ENCODE measurements around the gene TBC1D3B.

TBC1D3B gene

DNA sequence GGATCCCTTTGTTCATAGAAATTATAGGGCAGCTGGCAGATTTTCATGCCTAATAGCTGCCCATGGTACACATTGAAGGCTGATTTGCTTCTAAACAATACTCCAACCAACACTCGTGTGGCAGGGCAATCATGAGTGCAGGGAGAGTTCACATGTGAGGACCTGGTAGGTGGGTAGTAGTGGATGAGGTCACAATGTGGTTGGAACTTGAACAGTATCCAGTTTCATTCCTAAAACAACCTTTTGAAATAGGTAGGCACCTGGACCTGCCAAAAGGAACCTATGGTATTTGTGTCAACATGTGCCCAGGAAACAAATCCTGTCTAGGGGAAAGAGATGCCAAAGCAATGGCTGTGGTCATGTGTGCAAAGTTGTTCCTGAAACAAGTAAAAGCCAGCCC is 40.0 kb downstream of the TBC1D3B start:
- WGBS, 2 experiments (ENCODE audit: insufficient coverage in 2 of 2), result no CpG with 5 or more reads among the region's 1 CpG
- Histone ChIP-seq H3K4me3 (ENCODE audit: extremely low read depth, insufficient read depth, low read length, poor library complexity, severe bottlenecking) (no peak overlapping the region), H3K4me1 (ENCODE audit: control insufficient read depth, insufficient read depth, low read length, poor library complexity, severe bottlenecking) (no peaks in the 10 kb centered on the region), H3K27ac (ENCODE audit: low read depth, low read length, severe bottlenecking) (no peak overlapping the region), H3K36me3 (ENCODE audit: control insufficient read depth, insufficient read depth, low read length) (no peaks in the 10 kb centered on the region), H3K9me3 (ENCODE audit: control insufficient read depth, low read length) (no peaks in the 10 kb centered on the region)

DNA sequence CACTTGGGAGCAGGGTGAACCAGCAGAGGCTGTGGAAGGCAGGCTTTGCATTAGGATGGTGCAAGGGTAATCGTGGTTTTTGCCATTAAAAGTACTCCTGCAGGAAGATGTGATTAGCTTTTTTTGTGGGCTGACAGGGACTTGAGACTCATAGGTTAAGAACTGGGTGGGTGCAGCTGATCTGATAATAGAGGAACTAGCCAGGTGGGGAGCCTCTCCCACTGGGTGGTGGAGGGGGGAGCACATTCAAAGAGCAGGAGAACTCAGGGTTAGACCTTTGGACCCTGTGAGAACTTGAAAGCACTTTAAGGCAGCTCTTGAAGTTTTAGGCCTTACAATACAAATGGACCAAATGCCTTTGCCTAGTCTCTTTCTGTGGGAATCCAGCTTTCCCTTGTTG is 40.4 kb downstream of the TBC1D3B start:
- Histone ChIP-seq H3K27ac (ENCODE audit: low read depth, low read length, severe bottlenecking) (no peak overlapping the region), H3K36me3 (ENCODE audit: control insufficient read depth, insufficient read depth, low read length) (no peaks in the 10 kb centered on the region), H3K4me3 (ENCODE audit: extremely low read depth, insufficient read depth, low read length, poor library complexity, severe bottlenecking) (no peak overlapping the region), H3K9me3 (ENCODE audit: control insufficient read depth, low read length) (no peaks in the 10 kb centered on the region), H3K4me1 (ENCODE audit: control insufficient read depth, insufficient read depth, low read length, poor library complexity, severe bottlenecking) (no peaks in the 10 kb centered on the region)
- WGBS, 2 experiments (ENCODE audit: insufficient coverage in 2 of 2), result 83 to 100% methylated on average over 1 of the region's 1 CpG

DNA sequence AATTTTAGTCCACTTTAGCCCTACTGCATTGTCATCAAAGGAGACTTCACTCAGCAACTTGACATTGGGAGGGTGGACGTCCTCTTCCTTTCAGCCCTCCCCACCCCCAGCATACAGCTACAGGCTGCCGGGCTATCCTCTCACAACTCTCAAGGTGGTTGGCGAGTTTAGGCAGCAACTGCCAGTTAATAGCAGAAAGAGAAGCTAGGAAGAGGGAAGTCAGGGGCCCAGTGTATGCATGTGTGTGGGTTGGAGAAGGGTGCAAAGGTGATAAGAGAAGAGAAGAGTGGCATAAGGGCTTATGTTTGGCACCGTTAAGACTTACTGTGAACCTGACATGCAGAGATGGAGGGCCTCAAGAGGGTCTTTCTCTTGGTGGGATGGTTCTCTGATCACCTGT is 41.0 kb downstream of the TBC1D3B start:
- no peak overlapping the region for H3K27ac ChIP-seq (ENCODE audit: low read depth, low read length, severe bottlenecking)
- 63 to 100% methylated on average over 1 to 2 of the region's 4 CpGs for WGBS, 2 experiments (ENCODE audit: insufficient coverage in 2 of 2)
- H3K4me1 ChIP-seq (ENCODE audit: control insufficient read depth, insufficient read depth, low read length, poor library complexity, severe bottlenecking), result no peaks in the 10 kb centered on the region
- H3K9me3 ChIP-seq (ENCODE audit: control insufficient read depth, low read length), result no peaks in the 10 kb centered on the region
- H3K36me3 ChIP-seq (ENCODE audit: control insufficient read depth, insufficient read depth, low read length), result no peaks in the 10 kb centered on the region
- H3K4me3 ChIP-seq (ENCODE audit: extremely low read depth, insufficient read depth, low read length, poor library complexity, severe bottlenecking), result no peak overlapping the region

DNA sequence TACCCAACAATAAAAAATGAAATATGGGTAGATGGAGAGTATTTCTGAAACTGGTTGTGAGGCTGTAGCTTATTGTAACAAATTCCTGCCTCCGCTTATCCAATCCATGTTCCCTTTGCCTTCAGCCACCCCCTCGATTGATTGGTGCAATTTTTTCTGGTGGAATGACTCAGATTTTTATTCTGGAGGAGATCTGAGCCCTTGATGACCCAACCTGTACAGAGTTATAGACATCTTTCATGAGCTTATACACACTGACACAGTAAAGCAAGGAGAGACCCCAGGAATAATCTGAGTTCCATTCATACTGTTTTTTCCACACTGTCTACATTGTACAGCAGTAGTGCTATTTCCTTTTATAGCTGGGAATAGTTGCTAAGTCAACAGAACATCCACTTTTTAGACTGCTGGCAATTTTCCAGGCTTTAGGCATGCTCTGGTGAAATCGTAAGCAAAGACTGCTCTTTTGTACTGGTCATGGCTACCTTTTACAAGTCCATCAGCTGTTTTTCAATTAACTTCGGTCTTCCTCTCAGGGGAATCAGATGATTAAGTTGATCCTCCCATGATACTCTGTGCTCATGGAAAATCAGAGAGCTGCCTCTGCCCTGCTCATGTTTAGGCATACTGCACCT is 42.7 kb downstream of the TBC1D3B start:
- Histone ChIP-seq H3K4me3 (ENCODE audit: extremely low read depth, insufficient read depth, low read length, poor library complexity, severe bottlenecking) (no peak overlapping the region), H3K36me3 (ENCODE audit: control insufficient read depth, insufficient read depth, low read length) (no peaks in the 10 kb centered on the region), H3K4me1 (ENCODE audit: control insufficient read depth, insufficient read depth, low read length, poor library complexity, severe bottlenecking) (no peaks in the 10 kb centered on the region), H3K27ac (ENCODE audit: low read depth, low read length, severe bottlenecking) (no peak overlapping the region), H3K9me3 (ENCODE audit: control insufficient read depth, low read length) (no peaks in the 10 kb centered on the region)
- WGBS, 2 experiments (ENCODE audit: insufficient coverage in 2 of 2), result 90 to 96% methylated on average over 2 of the region's 4 CpGs

DNA sequence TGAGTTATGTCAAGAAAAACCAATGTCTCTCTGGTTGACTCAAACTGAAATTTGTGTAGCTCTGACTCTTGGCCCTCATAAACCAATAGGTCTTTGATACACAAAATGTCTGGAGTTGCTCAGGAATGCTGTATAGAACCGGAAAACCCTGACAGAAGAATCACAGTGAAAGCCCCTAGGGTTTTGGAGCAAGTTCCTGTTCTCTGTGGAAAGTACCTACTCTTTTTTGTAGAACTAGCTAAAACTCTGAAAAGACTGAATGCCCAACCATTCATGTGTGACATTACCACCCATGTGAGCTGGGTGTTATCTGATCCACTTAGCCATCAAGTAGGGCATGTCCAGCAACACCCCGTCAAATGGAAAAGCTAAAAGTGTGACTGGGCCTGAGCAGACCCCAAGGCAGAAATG is 44.0 kb downstream of the TBC1D3B start:
- Histone ChIP-seq H3K9me3 (ENCODE audit: control insufficient read depth, low read length) (no peaks in the 10 kb centered on the region), H3K36me3 (ENCODE audit: control insufficient read depth, insufficient read depth, low read length) (no peaks in the 10 kb centered on the region), H3K4me1 (ENCODE audit: control insufficient read depth, insufficient read depth, low read length, poor library complexity, severe bottlenecking) (no peaks in the 10 kb centered on the region), H3K4me3 (ENCODE audit: extremely low read depth, insufficient read depth, low read length, poor library complexity, severe bottlenecking) (no peak overlapping the region), H3K27ac (ENCODE audit: low read depth, low read length, severe bottlenecking) (no peak overlapping the region)
- WGBS, 2 experiments (ENCODE audit: insufficient coverage in 2 of 2), result 83 to 90% methylated on average over 1 of the region's 2 CpGs

DNA sequence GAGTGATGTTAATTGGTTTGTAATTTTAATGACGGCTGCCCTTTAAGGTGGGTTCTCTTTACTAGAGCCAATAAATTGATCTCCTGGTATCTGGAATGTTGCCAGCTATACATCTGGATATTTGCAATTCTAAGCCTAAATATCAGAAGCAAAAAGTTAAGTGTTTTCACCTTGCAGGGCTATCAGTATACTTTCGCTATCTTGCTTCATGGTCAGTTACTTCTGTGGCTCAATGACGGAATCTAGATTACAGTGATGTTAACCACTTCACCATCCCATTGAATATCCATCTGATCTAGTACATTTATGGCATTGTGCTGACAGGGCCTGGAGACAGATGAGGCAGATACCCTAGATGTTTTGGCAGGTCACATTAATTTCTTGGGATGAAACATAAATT is 44.5 kb downstream of the TBC1D3B start:
- no peak overlapping the region for H3K27ac ChIP-seq (ENCODE audit: low read depth, low read length, severe bottlenecking)
- WGBS, 2 experiments (ENCODE audit: insufficient coverage in 2 of 2), result 84 to 88% methylated on average over 2 to 3 of the region's 3 CpGs

DNA sequence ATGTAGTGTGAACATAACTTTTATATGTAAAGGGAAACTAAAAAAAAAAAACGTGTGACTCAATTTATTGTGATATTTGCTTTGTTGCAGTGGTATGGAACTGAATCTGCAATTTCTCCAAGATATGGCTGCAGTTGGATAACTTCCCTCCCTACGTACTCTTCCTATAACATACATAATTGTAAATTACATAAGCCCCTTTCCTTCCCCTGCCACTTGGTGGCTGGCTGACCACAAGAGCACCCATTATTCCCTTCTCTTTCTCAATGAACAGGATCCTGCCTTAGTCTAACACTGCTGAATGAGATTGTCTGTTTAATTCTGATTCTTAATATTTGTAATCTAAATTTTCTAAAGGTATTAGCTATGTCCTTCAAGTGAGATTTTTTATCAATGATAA is 45.0 kb downstream of the TBC1D3B start:
- H3K9me3 ChIP-seq (ENCODE audit: control insufficient read depth, low read length), result no peaks in the 10 kb centered on the region
- no peaks in the 10 kb centered on the region for H3K36me3 ChIP-seq (ENCODE audit: control insufficient read depth, insufficient read depth, low read length)
- no peak overlapping the region for H3K4me3 ChIP-seq (ENCODE audit: extremely low read depth, insufficient read depth, low read length, poor library complexity, severe bottlenecking)
- H3K27ac ChIP-seq (ENCODE audit: low read depth, low read length, severe bottlenecking), result no peak overlapping the region
- no peaks in the 10 kb centered on the region for H3K4me1 ChIP-seq (ENCODE audit: control insufficient read depth, insufficient read depth, low read length, poor library complexity, severe bottlenecking)
- no CpG with 5 or more reads among the region's 2 CpGs for WGBS, 2 experiments (ENCODE audit: insufficient coverage in 2 of 2)

More for the DNA sequence above, 44.5 kb downstream of the TBC1D3B start:
- Histone ChIP-seq H3K4me1 (ENCODE audit: control insufficient read depth, insufficient read depth, low read length, poor library complexity, severe bottlenecking) (no peaks in the 10 kb centered on the region), H3K4me3 (ENCODE audit: extremely low read depth, insufficient read depth, low read length, poor library complexity, severe bottlenecking) (no peak overlapping the region), H3K36me3 (ENCODE audit: control insufficient read depth, insufficient read depth, low read length) (no peaks in the 10 kb centered on the region), H3K9me3 (ENCODE audit: control insufficient read depth, low read length) (no peaks in the 10 kb centered on the region)

DNA sequence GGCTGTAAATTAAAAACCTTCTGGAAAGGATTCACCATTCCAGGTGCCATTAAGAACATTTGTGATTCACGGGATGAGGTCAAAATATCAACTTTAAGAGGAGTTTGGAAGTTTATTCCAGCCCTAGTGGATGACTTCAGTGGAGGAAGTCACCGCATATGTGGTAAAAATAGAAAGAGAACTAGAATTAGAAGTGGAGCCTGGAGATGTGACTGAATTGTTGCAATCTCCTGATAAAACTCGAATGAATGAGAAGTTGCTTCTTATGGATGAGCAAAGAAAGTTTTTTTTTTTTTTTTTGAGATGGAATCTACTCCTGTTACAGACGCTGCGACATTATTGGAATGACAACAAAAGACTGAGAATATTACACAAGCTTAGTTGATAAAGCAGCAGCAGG is 46.1 kb downstream of the TBC1D3B start:
- no peaks in the 10 kb centered on the region for H3K4me1 ChIP-seq (ENCODE audit: control insufficient read depth, insufficient read depth, low read length, poor library complexity, severe bottlenecking)
- peaks cover 7% of the 10 kb centered on the region for H3K9me3 ChIP-seq (ENCODE audit: control insufficient read depth, low read length)
- no peak overlapping the region for H3K27ac ChIP-seq (ENCODE audit: low read depth, low read length, severe bottlenecking)
- H3K4me3 ChIP-seq (ENCODE audit: extremely low read depth, insufficient read depth, low read length, poor library complexity, severe bottlenecking), result no peak overlapping the region
- no peaks in the 10 kb centered on the region for H3K36me3 ChIP-seq (ENCODE audit: control insufficient read depth, insufficient read depth, low read length)
- WGBS, 2 experiments (ENCODE audit: insufficient coverage in 2 of 2), result 79 to 88% methylated on average over 3 of the region's 5 CpGs

DNA sequence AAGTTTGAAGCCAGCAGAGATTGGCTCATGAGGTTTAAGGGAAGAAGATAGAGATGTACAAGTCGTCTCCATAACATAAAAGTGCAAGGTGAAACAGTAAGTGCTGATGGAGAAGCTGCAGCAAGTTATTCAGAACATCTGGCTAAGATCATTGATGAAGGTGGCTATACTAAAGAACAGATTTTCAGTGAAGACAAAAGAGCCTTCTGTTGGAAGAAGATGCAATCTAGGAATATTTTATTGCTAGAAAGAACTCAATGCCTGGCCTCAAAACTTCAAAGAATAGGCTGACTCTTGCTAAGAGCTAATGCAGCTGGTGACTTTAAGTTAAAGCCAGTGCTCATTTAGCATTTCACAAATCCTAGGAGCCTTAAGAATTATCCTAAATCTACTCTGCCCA is 46.8 kb downstream of the TBC1D3B start:
- no peak overlapping the region for H3K27ac ChIP-seq (ENCODE audit: low read depth, low read length, severe bottlenecking)

DNA sequence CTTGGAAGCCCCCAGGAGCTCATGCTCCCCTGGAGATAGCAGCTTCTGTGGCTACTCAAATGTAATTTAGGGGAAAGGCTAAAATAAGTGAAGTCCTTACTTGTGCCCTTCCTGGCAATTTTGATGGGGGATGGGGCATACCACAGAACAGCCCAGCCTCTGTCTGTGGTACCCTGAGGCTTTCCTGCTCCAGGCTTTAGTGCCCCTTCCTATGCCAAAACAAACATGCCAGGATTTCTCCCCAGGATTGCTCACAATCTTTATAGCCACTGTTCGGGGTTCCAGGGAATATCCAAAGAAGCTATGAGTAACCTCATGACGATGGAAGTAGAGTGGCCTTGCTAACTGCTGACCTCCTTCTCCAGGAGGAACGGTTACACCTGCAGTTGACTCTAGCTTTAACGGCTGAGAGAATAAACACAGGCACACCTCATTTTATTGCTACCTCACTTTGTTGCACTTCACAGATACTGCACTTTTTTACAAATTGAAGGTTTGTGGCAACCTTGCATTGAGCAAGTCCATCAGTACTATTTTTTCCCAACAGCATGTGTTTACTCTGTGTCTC is 47.9 kb downstream of the TBC1D3B start:
- H3K9me3 ChIP-seq (ENCODE audit: control insufficient read depth, low read length), result peaks cover 10% of the 10 kb centered on the region
- WGBS, 2 experiments (ENCODE audit: insufficient coverage in 2 of 2), result 90 to 94% methylated on average over 3 to 4 of the region's 4 CpGs
- H3K4me1 ChIP-seq (ENCODE audit: control insufficient read depth, insufficient read depth, low read length, poor library complexity, severe bottlenecking), result no peaks in the 10 kb centered on the region
- no peak overlapping the region for H3K4me3 ChIP-seq (ENCODE audit: extremely low read depth, insufficient read depth, low read length, poor library complexity, severe bottlenecking)
- H3K27ac ChIP-seq (ENCODE audit: low read depth, low read length, severe bottlenecking), result no peak overlapping the region
- H3K36me3 ChIP-seq (ENCODE audit: control insufficient read depth, insufficient read depth, low read length), result no peaks in the 10 kb centered on the region

More for the DNA sequence above, 46.8 kb downstream of the TBC1D3B start:
- H3K4me3 ChIP-seq (ENCODE audit: extremely low read depth, insufficient read depth, low read length, poor library complexity, severe bottlenecking), result no peak overlapping the region
- 69 to 71% methylated on average over 1 of the region's 1 CpG for WGBS, 2 experiments (ENCODE audit: insufficient coverage in 2 of 2)
- no peaks in the 10 kb centered on the region for H3K4me1 ChIP-seq (ENCODE audit: control insufficient read depth, insufficient read depth, low read length, poor library complexity, severe bottlenecking)
- H3K9me3 ChIP-seq (ENCODE audit: control insufficient read depth, low read length), result peaks cover 10% of the 10 kb centered on the region
- H3K36me3 ChIP-seq (ENCODE audit: control insufficient read depth, insufficient read depth, low read length), result no peaks in the 10 kb centered on the region

DNA sequence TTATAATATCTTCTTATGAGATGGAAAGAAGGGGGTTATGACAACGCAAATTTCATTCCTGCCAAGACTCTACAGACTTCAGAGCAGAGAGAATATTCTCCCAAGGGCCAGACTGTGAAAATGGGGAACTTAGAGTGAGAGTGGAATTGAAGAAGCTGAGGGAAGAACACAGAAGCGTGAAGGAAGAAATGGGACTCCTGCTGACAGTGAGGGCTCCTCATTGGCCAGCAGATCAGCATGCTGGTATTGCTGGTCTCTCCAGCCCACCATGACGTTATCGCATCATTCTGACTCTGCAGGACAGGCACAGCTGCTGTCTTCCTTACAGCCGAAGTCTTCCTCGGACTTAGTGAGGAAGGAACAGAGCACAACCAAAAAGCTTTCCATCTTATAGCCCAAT is 48.5 kb downstream of the TBC1D3B start:
- no peaks in the 10 kb centered on the region for H3K36me3 ChIP-seq (ENCODE audit: control insufficient read depth, insufficient read depth, low read length)
- peaks cover 10% of the 10 kb centered on the region for H3K9me3 ChIP-seq (ENCODE audit: control insufficient read depth, low read length)
- H3K27ac ChIP-seq (ENCODE audit: low read depth, low read length, severe bottlenecking), result no peak overlapping the region
- WGBS, 2 experiments (ENCODE audit: insufficient coverage in 2 of 2), result 76 to 92% methylated on average over 4 to 5 of the region's 6 CpGs
- H3K4me3 ChIP-seq (ENCODE audit: extremely low read depth, insufficient read depth, low read length, poor library complexity, severe bottlenecking), result no peak overlapping the region
- no peaks in the 10 kb centered on the region for H3K4me1 ChIP-seq (ENCODE audit: control insufficient read depth, insufficient read depth, low read length, poor library complexity, severe bottlenecking)
